Measurements from ENCODE around the gene PER1. TPM values are rescaled to one million over a fixed set of nuclear protein-coding genes. Genes with fewer than 3 reads are reported as not detected.
A peak's percentile ranks its signal among the peaks of the same experiment; 100 is the strongest.

The PER1 gene
- total RNA-seq, 1 experiment from 2014 or later = 47.1 TPM

- H3K36me3 ChIP-seq (ENCODE audit: insufficient read depth, low read length, poor library complexity, severe bottlenecking) = peaks cover 18% of the 10 kb centered on the region
- DNase-seq (ENCODE audit: low spot score) = peak; percentile 60
- peak overlapping the region; percentile 97 for H3K27ac ChIP-seq (ENCODE audit: low read depth, low read length, poor library complexity, severe bottlenecking)
- BruUV-seq (replicated peaks) = no TSS peak
- intact Hi-C loops (cut with micrococcal nuclease; ENCODE audit: unreplicated experiment) = no loop called here
- ChIA-PET POLR2A (ENCODE audit: low non-redundant PET) (interaction anchor here (1.0 kb wide), 1 partner anchor 9 kb away, joined by 5 read pairs; no protein-coding TSS in a partner anchor), CTCF (no interaction called here)
- H3K9me3 ChIP-seq (ENCODE audit: low read depth, low read length, poor library complexity, severe bottlenecking) = no peaks in the 10 kb centered on the region
- peaks cover 32% of the 10 kb centered on the region for H3K4me1 ChIP-seq (ENCODE audit: insufficient read depth, low read length, poor library complexity, severe bottlenecking)
- H3K4me3 ChIP-seq (ENCODE audit: low read depth, low read length, poor library complexity, severe bottlenecking) = no peak overlapping the region
- H3K27me3 ChIP-seq (replicated peaks; ENCODE audit: insufficient read depth, low read depth, low read length, poor library complexity) = no peaks in the 10 kb centered on the region
- TF ChIP-seq EZH2 (IDR thresholded peaks at IDR 0.05; ENCODE audit: borderline replicate concordance, low read depth, low read length, poor library complexity, severe bottlenecking) = no peak
- TF ChIP-seq CTCF (conservative IDR thresholded peaks at IDR 0.05; ENCODE audit: low read depth, low read length) = no peak
Measured at GRCh38 chr17:8163978-8164814, 12.0 kb upstream of the PER1 start.

- H3K4me1 ChIP-seq (ENCODE audit: insufficient read depth, low read length, poor library complexity, severe bottlenecking) = peaks cover 32% of the 10 kb centered on the region
- peak overlapping the region; percentile 100 for H3K4me3 ChIP-seq (ENCODE audit: low read depth, low read length, poor library complexity, severe bottlenecking)
- no peaks in the 10 kb centered on the region for H3K9me3 ChIP-seq (ENCODE audit: low read depth, low read length, poor library complexity, severe bottlenecking)
- peaks cover 21% of the 10 kb centered on the region for H3K36me3 ChIP-seq (ENCODE audit: insufficient read depth, low read length, poor library complexity, severe bottlenecking)
- TF ChIP-seq CTCF (conservative IDR thresholded peaks at IDR 0.05; ENCODE audit: low read depth, low read length) = no peak
- TF ChIP-seq EZH2 (IDR thresholded peaks at IDR 0.05; ENCODE audit: borderline replicate concordance, low read depth, low read length, poor library complexity, severe bottlenecking) = no peak
- CTCF ChIA-PET = no interaction called here
- no TSS peak for BruUV-seq (replicated peaks)
- POLR2A ChIA-PET (ENCODE audit: low non-redundant PET) = interaction anchor here (1.0 kb wide), 1 partner anchor 10 kb away, joined by 5 read pairs; no protein-coding TSS in a partner anchor
- intact Hi-C loops (cut with micrococcal nuclease; ENCODE audit: unreplicated experiment) = no loop called here
- H3K27me3 ChIP-seq (replicated peaks; ENCODE audit: insufficient read depth, low read depth, low read length, poor library complexity) = no peaks in the 10 kb centered on the region
- H3K27ac ChIP-seq (ENCODE audit: low read depth, low read length, poor library complexity, severe bottlenecking) = peak overlapping the region; percentile 97
- DNase-seq (ENCODE audit: low spot score) = no peak
Measured at GRCh38 chr17:8162997-8163977, 11.1 kb upstream of the PER1 start.

GRCh38 chr17:8162233-8162996 lies 10.2 kb upstream of the PER1 start, which contains the start of gene VAMP2:
Gene VAMP2 (minus strand): TSS chr17:8162948. CDS start chr17:8162879, 69 bp downstream.
- ChIA-PET POLR2A (ENCODE audit: low non-redundant PET) (no interaction called here), CTCF (no interaction called here)
- Histone ChIP-seq H3K4me1 (ENCODE audit: insufficient read depth, low read length, poor library complexity, severe bottlenecking) (peaks cover 32% of the 10 kb centered on the region), H3K27ac (ENCODE audit: low read depth, low read length, poor library complexity, severe bottlenecking) (peak within 1 kb of the TSS; percentile 97), H3K27me3 (replicated peaks; ENCODE audit: insufficient read depth, low read depth, low read length, poor library complexity) (no peaks in the 10 kb centered on the region), H3K9me3 (ENCODE audit: low read depth, low read length, poor library complexity, severe bottlenecking) (no peaks in the 10 kb centered on the region), H3K36me3 (ENCODE audit: insufficient read depth, low read length, poor library complexity, severe bottlenecking) (peaks cover 22% of the 10 kb centered on the region), H3K4me3 (ENCODE audit: low read depth, low read length, poor library complexity, severe bottlenecking) (peak within 1 kb of the TSS; percentile 100)
- no peak for TF ChIP-seq EZH2 (IDR thresholded peaks at IDR 0.05; ENCODE audit: borderline replicate concordance, low read depth, low read length, poor library complexity, severe bottlenecking)
- TF ChIP-seq CTCF (conservative IDR thresholded peaks at IDR 0.05; ENCODE audit: low read depth, low read length) = no peak
- no TSS peak for BruUV-seq (replicated peaks)
- intact Hi-C loops (cut with micrococcal nuclease; ENCODE audit: unreplicated experiment) = no loop called here
- peak; percentile 80 for DNase-seq (ENCODE audit: low spot score)

Measured in A673 (cell line).